GM20000 (cell line): ENCODE data around the gene AFG1L.

ENCODE experiments used
- DNase-seq: peaks from one replicate; pipeline ENCODE4 v3.0.0; 2012; ENCODE audit warnings: low spot score
- TF ChIP-seq, protein P1 (sequence below): IDR thresholded peaks from 2 replicates; pipeline ENCODE4 v1.5.1; 2012; ENCODE audit warnings: mild to moderate bottlenecking, control low read depth; ENCODE audit errors: extremely low read depth, missing control alignments

AFG1L gene

GRCh38 chr6:108465098-108465495, 170.2 kb downstream of the AFG1L start:
- TF ChIP-seq, protein P1, sequence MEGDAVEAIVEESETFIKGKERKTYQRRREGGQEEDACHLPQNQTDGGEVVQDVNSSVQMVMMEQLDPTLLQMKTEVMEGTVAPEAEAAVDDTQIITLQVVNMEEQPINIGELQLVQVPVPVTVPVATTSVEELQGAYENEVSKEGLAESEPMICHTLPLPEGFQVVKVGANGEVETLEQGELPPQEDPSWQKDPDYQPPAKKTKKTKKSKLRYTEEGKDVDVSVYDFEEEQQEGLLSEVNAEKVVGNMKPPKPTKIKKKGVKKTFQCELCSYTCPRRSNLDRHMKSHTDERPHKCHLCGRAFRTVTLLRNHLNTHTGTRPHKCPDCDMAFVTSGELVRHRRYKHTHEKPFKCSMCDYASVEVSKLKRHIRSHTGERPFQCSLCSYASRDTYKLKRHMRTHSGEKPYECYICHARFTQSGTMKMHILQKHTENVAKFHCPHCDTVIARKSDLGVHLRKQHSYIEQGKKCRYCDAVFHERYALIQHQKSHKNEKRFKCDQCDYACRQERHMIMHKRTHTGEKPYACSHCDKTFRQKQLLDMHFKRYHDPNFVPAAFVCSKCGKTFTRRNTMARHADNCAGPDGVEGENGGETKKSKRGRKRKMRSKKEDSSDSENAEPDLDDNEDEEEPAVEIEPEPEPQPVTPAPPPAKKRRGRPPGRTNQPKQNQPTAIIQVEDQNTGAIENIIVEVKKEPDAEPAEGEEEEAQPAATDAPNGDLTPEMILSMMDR = no peak
- DNase-seq = no peak

DNA sequence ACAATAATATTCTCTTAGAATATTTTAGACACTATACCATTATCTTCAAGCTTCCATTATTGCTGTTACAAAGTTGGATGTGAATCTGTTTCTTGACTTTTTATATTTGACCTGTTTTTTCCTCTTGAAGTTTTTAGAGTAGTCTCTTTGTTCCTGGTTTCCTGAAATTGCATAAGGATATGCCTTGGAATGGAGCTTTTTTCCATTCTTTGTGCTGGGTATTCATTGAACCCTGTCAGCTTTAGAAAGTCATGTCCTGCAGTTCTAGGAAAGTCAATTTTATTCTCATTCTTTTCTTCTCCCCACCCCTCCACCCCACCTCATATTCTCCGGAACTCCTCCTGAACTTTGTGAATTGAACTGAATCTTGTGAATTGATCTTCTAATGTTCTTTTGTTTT, 173.5 kb downstream of the AFG1L start:
- no peak for DNase-seq
- TF ChIP-seq, protein P1 = no peak

GRCh38 chr6:108469316-108469715, 174.5 kb downstream of the AFG1L start:
- no peak for DNase-seq
- TF ChIP-seq, protein P1 = no peak

DNA sequence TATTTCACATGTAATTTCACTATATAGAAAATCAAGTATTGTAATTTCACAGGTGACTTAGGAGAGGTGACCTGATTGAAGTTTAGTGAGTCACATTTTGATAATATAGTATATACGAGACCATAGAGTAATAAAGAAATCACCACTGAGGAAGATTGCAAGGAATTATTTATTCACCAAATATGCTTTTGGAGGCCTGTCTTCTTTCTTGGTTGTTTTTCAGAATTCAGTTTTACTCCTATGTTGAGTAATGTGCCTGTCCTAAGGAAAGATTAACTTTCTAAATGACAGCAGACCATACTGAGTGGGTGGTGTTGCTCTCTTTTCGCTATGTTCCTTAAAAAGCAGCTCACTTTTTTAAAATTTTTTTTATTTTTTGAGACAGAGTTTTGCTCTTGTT, 178.3 kb downstream of the AFG1L start:
- no peak for DNase-seq
- TF ChIP-seq, protein P1 = no peak

DNA sequence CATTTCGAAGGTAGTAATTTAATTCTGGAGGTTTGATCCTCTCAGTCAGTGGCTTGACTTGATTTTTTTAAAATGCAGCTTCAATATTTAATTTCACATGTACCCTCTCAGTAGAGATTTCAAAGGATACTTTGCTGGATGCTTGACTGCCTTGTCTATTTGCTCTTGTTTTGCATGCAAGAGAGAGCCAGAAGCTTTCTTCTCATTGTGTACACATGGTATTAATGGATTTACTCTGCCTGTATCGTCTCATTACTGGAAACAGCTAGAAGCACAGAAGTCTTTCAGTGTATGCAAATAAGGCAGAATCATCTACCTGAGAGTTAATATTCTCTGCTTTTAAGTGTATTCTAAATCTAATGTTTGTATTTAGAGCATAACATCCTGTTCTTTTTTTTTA, 181.5 kb downstream of the AFG1L start:
- TF ChIP-seq, protein P1 = no peak
- DNase-seq = no peak

DNA sequence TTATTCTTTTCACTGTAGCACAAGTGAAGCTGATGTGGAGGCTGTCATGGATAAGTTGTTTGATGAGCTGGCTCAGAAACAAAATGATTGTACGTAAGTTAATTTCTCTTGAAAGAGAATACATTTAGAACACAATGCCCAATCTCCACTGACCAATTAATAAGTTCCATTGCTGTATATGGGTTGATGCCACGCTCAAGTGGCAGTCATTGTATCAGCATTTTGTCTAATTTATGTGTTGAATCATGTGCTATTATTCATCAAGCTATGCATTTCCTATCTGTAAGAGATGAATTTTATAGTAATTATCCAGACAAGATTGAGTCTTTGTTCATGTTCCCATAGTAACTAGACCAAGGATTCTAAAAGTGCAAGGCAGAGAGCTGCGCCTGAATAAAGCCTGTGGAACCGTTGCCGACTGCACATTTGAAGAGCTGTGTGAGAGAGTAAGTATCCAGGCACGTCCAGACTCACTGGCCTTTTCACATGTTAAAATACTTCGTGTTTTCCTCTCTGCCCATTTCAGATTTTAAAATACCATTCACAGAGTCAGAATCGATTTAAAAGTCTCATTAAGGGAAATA, 182.1 kb downstream of the AFG1L start:
- no peak for DNase-seq
- TF ChIP-seq, protein P1 = no peak

- TF ChIP-seq, protein P1 = no peak
- DNase-seq = no peak
Measured at GRCh38 chr6:108482559-108482958, 187.7 kb downstream of the AFG1L start.
